GM12891 (cell line): ENCODE results near the gene SGSM1.

Experiments
- POLR2A ChIP-seq: IDR thresholded peaks from 2 replicates; pipeline ENCODE4 v1.6.1; 2011; ENCODE audit warnings: low read depth, low read length, control low read depth
- POLR2AphosphoS5 ChIP-seq: IDR thresholded peaks from 2 replicates; pipeline ENCODE4 v1.6.1; 2011; ENCODE audit warnings: low read depth, low read length, control low read depth
- POU2F2 ChIP-seq: IDR thresholded peaks from 2 replicates; pipeline ENCODE4 v1.6.1; 2011; ENCODE audit warnings: low read depth, mild to moderate bottlenecking, control low read depth, low read length, moderate library complexity
- SPI1 ChIP-seq: IDR thresholded peaks from 2 replicates; pipeline ENCODE4 v1.6.1; 2011; ENCODE audit warnings: low read depth, low read length, control low read depth
- TAF1 ChIP-seq: IDR thresholded peaks from 2 replicates; pipeline ENCODE4 v1.6.1; 2011; ENCODE audit warnings: low read depth, low read length, control low read depth

GRCh38 chr22:24761888-24762675 is 43.9 kb upstream of the SGSM1 start:
- TF ChIP-seq POLR2AphosphoS5 (no peak), POLR2A (no peak), TAF1 (no peak), SPI1 (no peak), POU2F2 (no peak)
